ENCODE data around the gene SRP72. TPM values are rescaled to one million over a fixed set of nuclear protein-coding genes. Genes with fewer than 3 reads are reported as not detected.
A peak's percentile ranks its signal among the peaks of the same experiment; 100 is the strongest.

The SRP72 gene
- polyA plus RNA-seq, 2 of the 4 experiments (the other 2 are of a cell fraction), result 70.1 to 135 TPM

- no peak for TF ChIP-seq HMGXB4 (CRISPR knock-in tag; IDR thresholded peaks at IDR 0.05; ENCODE audit: borderline replicate concordance)
- TF ChIP-seq ZSCAN20 (CRISPR knock-in tag; IDR thresholded peaks at IDR 0.05), result no peak
- no peak for TF ChIP-seq MYC (IDR thresholded peaks at IDR 0.05; ENCODE audit: borderline replicate concordance, low read length)
- TF ChIP-seq, protein P1, sequence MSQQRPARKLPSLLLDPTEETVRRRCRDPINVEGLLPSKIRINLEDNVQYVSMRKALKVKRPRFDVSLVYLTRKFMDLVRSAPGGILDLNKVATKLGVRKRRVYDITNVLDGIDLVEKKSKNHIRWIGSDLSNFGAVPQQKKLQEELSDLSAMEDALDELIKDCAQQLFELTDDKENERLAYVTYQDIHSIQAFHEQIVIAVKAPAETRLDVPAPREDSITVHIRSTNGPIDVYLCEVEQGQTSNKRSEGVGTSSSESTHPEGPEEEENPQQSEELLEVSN (IDR thresholded peaks at IDR 0.05; ENCODE audit: borderline replicate concordance, low read depth), result no peak
- no peak for TF ChIP-seq BHLHE40 (IDR thresholded peaks at IDR 0.05; ENCODE audit: low read depth, low read length)
Observed at GRCh38 chr4:56466910-56467283, 520 bp upstream of the SRP72 start (continued).

GRCh38 chr4:56468097-56468422, 643 bp downstream of the SRP72 start:
- CTCF ChIA-PET, result no interaction called here

DNA sequence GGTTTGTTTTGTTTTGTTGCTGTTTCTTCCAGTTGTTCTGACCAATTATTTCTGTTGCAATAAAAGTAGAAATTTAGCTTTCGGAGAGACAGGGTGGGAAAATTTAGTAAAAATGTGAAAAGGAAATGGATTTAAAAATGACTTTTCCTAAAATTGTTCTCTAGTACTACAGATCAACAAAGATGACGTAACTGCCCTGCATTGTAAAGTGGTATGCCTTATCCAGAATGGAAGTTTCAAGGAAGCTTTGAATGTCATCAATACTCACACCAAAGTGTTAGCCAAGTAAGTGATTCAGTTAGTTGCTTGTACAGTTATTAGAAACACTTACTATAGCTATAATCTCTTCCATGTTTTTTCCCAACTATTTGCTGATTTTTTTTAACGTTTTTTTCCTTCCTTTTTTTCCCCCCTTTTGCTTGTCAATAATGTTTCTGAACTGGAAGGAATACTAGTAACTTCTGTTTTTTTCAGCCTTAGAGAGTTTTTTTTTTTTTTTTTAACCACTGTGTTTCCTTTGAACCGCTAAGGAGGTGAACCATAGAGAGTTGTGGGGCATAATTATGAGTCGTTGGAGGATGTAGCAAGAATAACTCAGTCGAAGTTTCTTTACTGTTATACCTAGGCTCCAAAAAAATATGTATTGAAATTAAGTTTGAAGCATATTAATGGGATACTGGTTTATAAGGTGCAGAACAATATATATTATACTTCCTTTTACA, 2.2 kb downstream of the SRP72 start:
- no peak overlapping the region for H3K4me3 ChIP-seq
- no peaks in the 10 kb centered on the region for H3K9me3 ChIP-seq
- ChIA-PET POLR2A (interaction anchor here (3.7 kb wide), 1 partner anchor 34 kb away, joined by 33 read pairs; the partner anchor contains the start of genes PAICS and PPAT), CTCF (interaction anchor here (1.6 kb wide), 1 partner anchor 59 kb away, joined by 3 read pairs; no protein-coding TSS in a partner anchor)
- no peak overlapping the region for H3K27ac ChIP-seq
- WGBS (ENCODE audit: missing lambda C conversion rate), result 68% methylated on average over 6 of the region's 6 CpGs
- FAIRE-seq (no peak), DNase-seq (ENCODE audit: low read depth in 1 of 2, low spot score in 1 of 2) (no peak), ATAC-seq (no peak)
- H3K4me2 ChIP-seq, result peak overlapping the region; percentile 88; the same call in 2 of the 3 replicates
- H3K4me1 ChIP-seq, result peaks cover 25% of the 10 kb centered on the region; the same call in 2 of the 3 replicates
- TF ChIP-seq, protein P2, sequence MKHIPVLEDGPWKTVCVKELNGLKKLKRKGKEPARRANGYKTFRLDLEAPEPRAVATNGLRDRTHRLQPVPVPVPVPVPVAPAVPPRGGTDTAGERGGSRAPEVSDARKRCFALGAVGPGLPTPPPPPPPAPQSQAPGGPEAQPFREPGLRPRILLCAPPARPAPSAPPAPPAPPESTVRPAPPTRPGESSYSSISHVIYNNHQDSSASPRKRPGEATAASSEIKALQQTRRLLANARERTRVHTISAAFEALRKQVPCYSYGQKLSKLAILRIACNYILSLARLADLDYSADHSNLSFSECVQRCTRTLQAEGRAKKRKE (CRISPR knock-in tag; IDR thresholded peaks at IDR 0.05; ENCODE audit: low read depth), result no peak
- TF ChIP-seq HOXB13 (CRISPR knock-in tag; IDR thresholded peaks at IDR 0.05; ENCODE audit: low read depth) (no peak), SREBF2 (IDR thresholded peaks at IDR 0.05) (no peak), RARB (CRISPR knock-in tag; IDR thresholded peaks at IDR 0.05) (no peak), ZSCAN20 (CRISPR knock-in tag; IDR thresholded peaks at IDR 0.05) (no peak), EHF (CRISPR knock-in tag; IDR thresholded peaks at IDR 0.05) (no peak), CBX8 (IDR thresholded peaks at IDR 0.05) (no peak), BHLHE40 (IDR thresholded peaks at IDR 0.05; ENCODE audit: low read depth, low read length) (no peak), GATA3 (IDR thresholded peaks at IDR 0.05; ENCODE audit: borderline replicate concordance) (no peak), TFCP2L1 (CRISPR knock-in tag; IDR thresholded peaks at IDR 0.05) (no peak), MYC (IDR thresholded peaks at IDR 0.05; ENCODE audit: borderline replicate concordance, low read length) (no peak), HEYL (CRISPR knock-in tag; IDR thresholded peaks at IDR 0.05) (no peak), MAZ (IDR thresholded peaks at IDR 0.05; ENCODE audit: borderline replicate concordance, low read depth, low read length) (no peak)
- TF ChIP-seq, protein P3, sequence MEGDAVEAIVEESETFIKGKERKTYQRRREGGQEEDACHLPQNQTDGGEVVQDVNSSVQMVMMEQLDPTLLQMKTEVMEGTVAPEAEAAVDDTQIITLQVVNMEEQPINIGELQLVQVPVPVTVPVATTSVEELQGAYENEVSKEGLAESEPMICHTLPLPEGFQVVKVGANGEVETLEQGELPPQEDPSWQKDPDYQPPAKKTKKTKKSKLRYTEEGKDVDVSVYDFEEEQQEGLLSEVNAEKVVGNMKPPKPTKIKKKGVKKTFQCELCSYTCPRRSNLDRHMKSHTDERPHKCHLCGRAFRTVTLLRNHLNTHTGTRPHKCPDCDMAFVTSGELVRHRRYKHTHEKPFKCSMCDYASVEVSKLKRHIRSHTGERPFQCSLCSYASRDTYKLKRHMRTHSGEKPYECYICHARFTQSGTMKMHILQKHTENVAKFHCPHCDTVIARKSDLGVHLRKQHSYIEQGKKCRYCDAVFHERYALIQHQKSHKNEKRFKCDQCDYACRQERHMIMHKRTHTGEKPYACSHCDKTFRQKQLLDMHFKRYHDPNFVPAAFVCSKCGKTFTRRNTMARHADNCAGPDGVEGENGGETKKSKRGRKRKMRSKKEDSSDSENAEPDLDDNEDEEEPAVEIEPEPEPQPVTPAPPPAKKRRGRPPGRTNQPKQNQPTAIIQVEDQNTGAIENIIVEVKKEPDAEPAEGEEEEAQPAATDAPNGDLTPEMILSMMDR (IDR thresholded peaks at IDR 0.05), result no peak

More at GRCh38 chr4:56468097-56468422, 643 bp downstream of the SRP72 start:
- peak; percentile 21 to 40 for DNase-seq (ENCODE audit: low read depth in 1 of 2, low spot score in 1 of 2)
- Histone ChIP-seq H3K27ac (peak overlapping the region; percentile 98 to 100), H3K4me3 (peak overlapping the region; percentile 98), H3K9me3 (no peaks in the 10 kb centered on the region), H3K4me1 (peaks cover 27% of the 10 kb centered on the region; the same call in 2 of the 3 replicates), H3K4me2 (peak overlapping the region; percentile 88)
- POLR2A ChIA-PET, result interaction anchor here (0.8 to 3.7 kb wide), 5 partner anchors 10 to 332 kb away, joined by 3 to 33 read pairs (median 4); partner anchors contain the start of genes AASDH, PAICS and PPAT
- FAIRE-seq, result no peak
- 5% methylated on average over 10 of the region's 10 CpGs for WGBS (ENCODE audit: missing lambda C conversion rate)
- no peak for TF ChIP-seq GATA3 (IDR thresholded peaks at IDR 0.05; ENCODE audit: borderline replicate concordance)
- TF ChIP-seq SREBF2 (IDR thresholded peaks at IDR 0.05), result no peak
- TF ChIP-seq, protein P4, sequence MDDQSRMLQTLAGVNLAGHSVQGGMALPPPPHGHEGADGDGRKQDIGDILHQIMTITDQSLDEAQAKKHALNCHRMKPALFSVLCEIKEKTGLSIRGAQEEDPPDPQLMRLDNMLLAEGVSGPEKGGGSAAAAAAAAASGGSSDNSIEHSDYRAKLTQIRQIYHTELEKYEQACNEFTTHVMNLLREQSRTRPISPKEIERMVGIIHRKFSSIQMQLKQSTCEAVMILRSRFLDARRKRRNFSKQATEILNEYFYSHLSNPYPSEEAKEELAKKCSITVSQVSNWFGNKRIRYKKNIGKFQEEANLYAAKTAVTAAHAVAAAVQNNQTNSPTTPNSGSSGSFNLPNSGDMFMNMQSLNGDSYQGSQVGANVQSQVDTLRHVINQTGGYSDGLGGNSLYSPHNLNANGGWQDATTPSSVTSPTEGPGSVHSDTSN (IDR thresholded peaks at IDR 0.05), result no peak
- no peak for TF ChIP-seq NFE2L2 (conservative IDR thresholded peaks at IDR 0.05; ENCODE audit: low read length)
- no peak for TF ChIP-seq FOSB (CRISPR knock-in tag; IDR thresholded peaks at IDR 0.05)
- TF ChIP-seq POLR2A (IDR thresholded peaks at IDR 0.05; ENCODE audit: low read length), result no peak
- no peak for TF ChIP-seq CBX8 (IDR thresholded peaks at IDR 0.05)
- no peak for TF ChIP-seq MAFK (IDR thresholded peaks at IDR 0.05; ENCODE audit: partially characterized antibody)
- TF ChIP-seq EHMT2 (IDR thresholded peaks at IDR 0.05; ENCODE audit: low read depth), result no peak
- TF ChIP-seq, protein P1 (IDR thresholded peaks at IDR 0.05; ENCODE audit: borderline replicate concordance, low read depth), result no peak
- TF ChIP-seq BCL3 (IDR thresholded peaks at IDR 0.05), result no peak
- no peak for TF ChIP-seq MAZ (IDR thresholded peaks at IDR 0.05; ENCODE audit: borderline replicate concordance, low read depth, low read length)
- no peak for TF ChIP-seq HOXB13 (CRISPR knock-in tag; IDR thresholded peaks at IDR 0.05; ENCODE audit: low read depth)
- no peak for TF ChIP-seq KDM5A (IDR thresholded peaks at IDR 0.05)
- no peak for TF ChIP-seq NPAS2 (CRISPR knock-in tag; IDR thresholded peaks at IDR 0.05; ENCODE audit: borderline replicate concordance)
- ATAC-seq, result peak; percentile 58 to 66; a peak in 4 of 6 replicates

All from A549 (cell line).